Measurements from ENCODE around the gene MAGEE1. TPM values are rescaled to one million over a fixed set of nuclear protein-coding genes. Genes with fewer than 3 reads are reported as not detected.

The MAGEE1 gene
- total RNA-seq: 1 to 10 TPM; 3.6 to 3.9 TPM
- polyA plus RNA-seq: 5.6 TPM

DNA sequence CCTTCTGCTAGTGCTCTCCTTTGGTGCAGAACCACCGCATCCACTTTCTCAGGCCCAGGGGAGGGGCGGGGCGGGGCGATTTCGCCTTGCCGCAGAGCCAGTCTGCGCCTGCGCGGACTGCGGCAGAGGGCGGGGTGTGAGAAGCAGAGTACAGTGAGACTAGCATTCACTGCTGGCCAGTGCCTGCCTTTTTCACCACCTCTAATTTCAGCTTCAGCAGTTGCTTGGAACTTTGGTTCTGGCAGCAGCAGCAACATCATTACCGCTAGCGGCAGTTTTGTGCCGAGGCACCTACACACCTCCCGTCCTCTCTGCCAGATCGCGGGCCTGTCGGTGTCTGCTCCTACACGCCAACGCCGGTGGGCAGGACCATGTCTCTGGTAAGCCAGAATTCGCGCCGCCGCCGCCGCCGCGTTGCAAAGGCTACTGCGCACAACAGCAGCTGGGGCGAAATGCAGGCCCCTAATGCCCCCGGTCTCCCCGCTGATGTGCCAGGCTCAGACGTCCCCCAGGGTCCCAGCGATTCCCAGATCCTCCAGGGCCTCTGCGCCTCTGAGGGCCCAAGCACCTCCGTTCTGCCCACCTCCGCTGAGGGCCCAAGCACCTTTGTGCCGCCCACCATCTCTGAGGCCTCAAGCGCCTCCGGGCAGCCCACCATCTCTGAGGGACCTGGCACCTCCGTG lies at the start of gene MAGEE1:
Gene MAGEE1 (plus strand): TSS at position 151 of the 683 bp plus-strand sequence. CDS start 221 bp downstream, at position 372.
- H3K27me3 ChIP-seq (ENCODE audit: insufficient read depth, low read length, poor library complexity, severe bottlenecking): no peaks in the 10 kb centered on the region
- H3K4me3 ChIP-seq (ENCODE audit: low read length): peak within 1 kb of the TSS; percentile 67
- peaks cover 27 to 49% (median 41%) of the 10 kb centered on the region in 3 donors for H3K4me1 Mint-ChIP-seq
- peaks cover 30% of the 10 kb centered on the region for H3K4me1 ChIP-seq (ENCODE audit: insufficient read depth, low read length)
- no peaks in the 10 kb centered on the region for H3K36me3 ChIP-seq (ENCODE audit: insufficient read depth, low read length)
- H3K27ac Mint-ChIP-seq: peak within 1 kb of the TSS; percentile 93 to 100 (median 95)
- H3K27ac ChIP-seq (ENCODE audit: low read depth, low read length): peak within 1 kb of the TSS; percentile 59
- POLR2A ChIA-PET: interaction anchor here (0.6 to 0.7 kb wide), 2 partner anchors 1309 to 1471 kb away, joined by 3 to 5 read pairs; no protein-coding TSS in a partner anchor
- peak within 1 kb of the TSS; percentile 90 to 99 (median 93) for H3K4me3 Mint-ChIP-seq
- H3K36me3 Mint-ChIP-seq: peaks cover 0 to 5% (median 0%) of the 10 kb centered on the region in 3 donors
- no peaks in the 10 kb centered on the region for H3K9me3 ChIP-seq (ENCODE audit: low read length)
- DNase-seq: peak; percentile 70 to 87 (median 74)
- no peaks in the 10 kb centered on the region for H3K9me3 Mint-ChIP-seq
- CTCF ChIA-PET: no interaction called here
- H3K27me3 Mint-ChIP-seq: peaks cover under 1 to 4% of the 10 kb centered on the region in 2 donors

GRCh38 chrX:76398970-76399369 lies 28.5 kb upstream of the MAGEE1 start:
- H3K27ac ChIP-seq (ENCODE audit: low read depth, low read length): no peak overlapping the region
- no peak overlapping the region for H3K4me3 Mint-ChIP-seq
- H3K4me3 ChIP-seq (ENCODE audit: low read length): no peak overlapping the region
- H3K27me3 Mint-ChIP-seq: peaks cover 11 to 12% of the 10 kb centered on the region in 2 donors
- ChIA-PET CTCF (no interaction called here), POLR2A (no interaction called here)
- H3K27ac Mint-ChIP-seq: no peak overlapping the region
- DNase-seq: no peak
- H3K36me3 Mint-ChIP-seq: no peaks in the 10 kb centered on the region
- H3K4me1 Mint-ChIP-seq: no peaks in the 10 kb centered on the region
- no peaks in the 10 kb centered on the region for H3K36me3 ChIP-seq (ENCODE audit: insufficient read depth, low read length)
- no peaks in the 10 kb centered on the region for H3K9me3 ChIP-seq (ENCODE audit: low read length)
- H3K4me1 ChIP-seq (ENCODE audit: insufficient read depth, low read length): no peaks in the 10 kb centered on the region
- H3K9me3 Mint-ChIP-seq: peaks cover 0 to 5% (median 0%) of the 10 kb centered on the region in 5 donors
- H3K27me3 ChIP-seq (ENCODE audit: insufficient read depth, low read length, poor library complexity, severe bottlenecking): no peaks in the 10 kb centered on the region

GRCh38 chrX:76407795-76408194 lies 19.7 kb upstream of the MAGEE1 start:
- POLR2A ChIA-PET: no interaction called here
- no peaks in the 10 kb centered on the region for H3K9me3 ChIP-seq (ENCODE audit: low read length)
- DNase-seq: no peak
- no peak overlapping the region for H3K4me3 ChIP-seq (ENCODE audit: low read length)
- no peaks in the 10 kb centered on the region for H3K27me3 ChIP-seq (ENCODE audit: insufficient read depth, low read length, poor library complexity, severe bottlenecking)
- no peaks in the 10 kb centered on the region for H3K9me3 Mint-ChIP-seq
- CTCF ChIA-PET: no interaction called here
- peaks cover 0 to 2% (median 0%) of the 10 kb centered on the region in 3 donors for H3K36me3 Mint-ChIP-seq
- peaks cover 3 to 12% of the 10 kb centered on the region in 2 donors for H3K27me3 Mint-ChIP-seq
- H3K27ac ChIP-seq (ENCODE audit: low read depth, low read length): no peak overlapping the region
- no peak overlapping the region for H3K4me3 Mint-ChIP-seq
- no peaks in the 10 kb centered on the region for H3K4me1 Mint-ChIP-seq
- no peaks in the 10 kb centered on the region for H3K36me3 ChIP-seq (ENCODE audit: insufficient read depth, low read length)
- H3K4me1 ChIP-seq (ENCODE audit: insufficient read depth, low read length): no peaks in the 10 kb centered on the region
- no peak overlapping the region for H3K27ac Mint-ChIP-seq

- H3K27me3 Mint-ChIP-seq: peaks cover 5 to 7% of the 10 kb centered on the region in 2 donors
- no peak overlapping the region for H3K27ac Mint-ChIP-seq
- ChIA-PET CTCF (no interaction called here), POLR2A (no interaction called here)
- Histone ChIP-seq H3K27me3 (ENCODE audit: insufficient read depth, low read length, poor library complexity, severe bottlenecking) (no peaks in the 10 kb centered on the region), H3K4me3 (ENCODE audit: low read length) (no peak overlapping the region), H3K4me1 (ENCODE audit: insufficient read depth, low read length) (no peaks in the 10 kb centered on the region), H3K27ac (ENCODE audit: low read depth, low read length) (no peak overlapping the region), H3K9me3 (ENCODE audit: low read length) (no peaks in the 10 kb centered on the region), H3K36me3 (ENCODE audit: insufficient read depth, low read length) (no peaks in the 10 kb centered on the region)
- no peak for DNase-seq
- H3K4me1 Mint-ChIP-seq: peaks cover 0 to 11% (median 5%) of the 10 kb centered on the region in 3 donors
- H3K36me3 Mint-ChIP-seq: no peaks in the 10 kb centered on the region
- no peak overlapping the region for H3K4me3 Mint-ChIP-seq
- no peaks in the 10 kb centered on the region for H3K9me3 Mint-ChIP-seq
Measured at GRCh38 chrX:76420237-76420636, 7.3 kb upstream of the MAGEE1 start.

GRCh38 chrX:76428243-76429130 lies 977 bp downstream of the MAGEE1 start:
- Mint-ChIP-seq H3K9me3 (no peaks in the 10 kb centered on the region), H3K27me3 (peaks cover 0 to 3% of the 10 kb centered on the region in 2 donors), H3K4me1 (peaks cover 27 to 53% (median 46%) of the 10 kb centered on the region in 3 donors), H3K36me3 (peaks cover 0 to 5% (median 0%) of the 10 kb centered on the region in 3 donors), H3K27ac (peak overlapping the region; percentile 93 to 100 (median 95)), H3K4me3 (peak overlapping the region; percentile 90 to 99 (median 93))
- Histone ChIP-seq H3K36me3 (ENCODE audit: insufficient read depth, low read length) (no peaks in the 10 kb centered on the region), H3K27me3 (ENCODE audit: insufficient read depth, low read length, poor library complexity, severe bottlenecking) (no peaks in the 10 kb centered on the region), H3K27ac (ENCODE audit: low read depth, low read length) (peak overlapping the region; percentile 59), H3K9me3 (ENCODE audit: low read length) (no peaks in the 10 kb centered on the region), H3K4me3 (ENCODE audit: low read length) (peak overlapping the region; percentile 67), H3K4me1 (ENCODE audit: insufficient read depth, low read length) (peaks cover 30% of the 10 kb centered on the region)
- DNase-seq: peak; percentile 42 to 78 (median 67)
- CTCF ChIA-PET: no interaction called here
- POLR2A ChIA-PET: no interaction called here

GRCh38 chrX:76433219-76433618 lies 5.7 kb downstream of the MAGEE1 start:
- H3K27me3 Mint-ChIP-seq: no peaks in the 10 kb centered on the region
- ChIA-PET POLR2A (no interaction called here), CTCF (no interaction called here)
- no peak overlapping the region for H3K27ac ChIP-seq (ENCODE audit: low read depth, low read length)
- no peak for DNase-seq
- no peaks in the 10 kb centered on the region for H3K36me3 Mint-ChIP-seq
- peaks cover 24% of the 10 kb centered on the region for H3K4me1 ChIP-seq (ENCODE audit: insufficient read depth, low read length)
- H3K36me3 ChIP-seq (ENCODE audit: insufficient read depth, low read length): no peaks in the 10 kb centered on the region
- no peaks in the 10 kb centered on the region for H3K27me3 ChIP-seq (ENCODE audit: insufficient read depth, low read length, poor library complexity, severe bottlenecking)
- H3K9me3 ChIP-seq (ENCODE audit: low read length): no peaks in the 10 kb centered on the region
- no peak overlapping the region for H3K4me3 Mint-ChIP-seq
- peak overlapping the region in 1 of 8 donors; percentile 29 for H3K27ac Mint-ChIP-seq
- peaks cover 29 to 67% (median 52%) of the 10 kb centered on the region in 3 donors for H3K4me1 Mint-ChIP-seq
- no peaks in the 10 kb centered on the region for H3K9me3 Mint-ChIP-seq
- no peak overlapping the region for H3K4me3 ChIP-seq (ENCODE audit: low read length)

GRCh38 chrX:76434103-76434741 lies 6.7 kb downstream of the MAGEE1 start:
- CTCF ChIA-PET: no interaction called here

More at GRCh38 chrX:76434103-76434741, 6.7 kb downstream of the MAGEE1 start:
- H3K4me1 ChIP-seq (ENCODE audit: insufficient read depth, low read length): peaks cover 18% of the 10 kb centered on the region
- Mint-ChIP-seq H3K9me3 (no peaks in the 10 kb centered on the region), H3K36me3 (no peaks in the 10 kb centered on the region), H3K27ac (peak overlapping the region in 3 of 8 donors; percentile 27 to 86 (median 52)), H3K27me3 (no peaks in the 10 kb centered on the region), H3K4me1 (peaks cover 34 to 69% (median 57%) of the 10 kb centered on the region in 3 donors), H3K4me3 (no peak overlapping the region)
- H3K9me3 ChIP-seq (ENCODE audit: low read length): no peaks in the 10 kb centered on the region
- no peak overlapping the region for H3K4me3 ChIP-seq (ENCODE audit: low read length)
- POLR2A ChIA-PET: no interaction called here
- no peaks in the 10 kb centered on the region for H3K27me3 ChIP-seq (ENCODE audit: insufficient read depth, low read length, poor library complexity, severe bottlenecking)
- no peaks in the 10 kb centered on the region for H3K36me3 ChIP-seq (ENCODE audit: insufficient read depth, low read length)
- DNase-seq: no peak
- H3K27ac ChIP-seq (ENCODE audit: low read depth, low read length): no peak overlapping the region
